HG03342 (cell line): ENCODE data around the gene EPHA6.

Experiments
- ATAC-seq: cut with Tn5 transposase; IDR thresholded peaks from one replicate; pipeline ENCODE4 v1.9.1; 2021; ENCODE audit warnings: mild to moderate bottlenecking, moderate library complexity; ENCODE audit not compliant: unreplicated experiment

EPHA6 gene

DNA sequence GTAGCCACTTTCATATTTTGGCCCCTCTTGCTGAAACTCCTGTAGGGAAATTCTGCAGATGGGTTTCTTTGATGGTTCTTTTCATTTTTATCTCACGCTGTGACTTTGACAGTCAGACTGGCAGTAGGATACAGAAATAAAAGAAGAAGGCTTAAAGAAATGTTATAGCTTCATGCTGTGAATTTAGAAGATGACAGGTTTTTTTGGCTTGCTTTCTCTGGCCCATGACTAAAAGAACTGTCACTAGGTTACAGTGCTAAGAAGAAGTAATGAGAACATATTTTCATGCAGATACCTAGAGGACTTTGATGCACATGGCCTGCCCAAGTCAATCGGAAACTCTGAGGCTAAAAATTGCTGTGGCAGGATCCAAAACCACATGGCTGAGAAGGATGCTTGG lies 334.5 kb downstream of the EPHA6 start:
- no peak for ATAC-seq

DNA sequence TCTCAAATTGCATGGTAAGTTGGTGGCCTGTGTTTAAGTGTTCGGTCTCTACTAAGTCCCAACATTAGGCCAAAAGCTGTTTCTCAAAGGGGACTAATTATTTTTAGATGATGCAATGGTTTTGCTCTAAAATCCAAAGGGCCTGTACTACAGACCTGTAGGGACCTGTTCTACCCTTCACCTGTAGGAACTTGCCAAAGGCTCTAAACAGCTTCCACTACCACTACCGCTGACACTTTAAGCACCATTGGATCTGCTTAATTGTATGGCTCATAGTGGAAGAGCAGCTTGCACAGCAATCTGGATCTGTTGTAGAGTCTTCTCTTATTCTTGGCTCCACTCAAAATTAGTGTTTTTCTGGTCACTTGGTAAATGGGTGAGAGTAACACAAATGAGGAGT lies 346.8 kb downstream of the EPHA6 start:
- no peak for ATAC-seq

DNA sequence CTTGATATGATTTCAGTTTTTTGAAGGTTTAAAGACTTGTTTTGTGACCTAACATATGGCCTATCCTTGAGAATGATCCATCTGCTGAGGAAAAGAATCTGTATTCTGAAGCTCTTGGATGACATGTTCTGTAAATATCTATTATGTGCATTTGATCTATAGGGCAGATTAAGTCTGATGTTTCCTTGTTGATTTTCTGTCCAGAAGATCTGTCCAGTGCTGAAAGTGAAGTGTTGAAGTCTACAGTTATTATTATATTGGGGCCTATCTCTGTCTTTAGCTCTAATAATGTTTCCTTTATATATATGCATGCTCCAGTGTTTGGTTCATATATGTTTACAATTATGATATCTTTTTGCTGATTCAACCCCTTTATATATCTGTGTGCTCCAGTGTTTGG lies 362.8 kb downstream of the EPHA6 start:
- no peak for ATAC-seq

DNA sequence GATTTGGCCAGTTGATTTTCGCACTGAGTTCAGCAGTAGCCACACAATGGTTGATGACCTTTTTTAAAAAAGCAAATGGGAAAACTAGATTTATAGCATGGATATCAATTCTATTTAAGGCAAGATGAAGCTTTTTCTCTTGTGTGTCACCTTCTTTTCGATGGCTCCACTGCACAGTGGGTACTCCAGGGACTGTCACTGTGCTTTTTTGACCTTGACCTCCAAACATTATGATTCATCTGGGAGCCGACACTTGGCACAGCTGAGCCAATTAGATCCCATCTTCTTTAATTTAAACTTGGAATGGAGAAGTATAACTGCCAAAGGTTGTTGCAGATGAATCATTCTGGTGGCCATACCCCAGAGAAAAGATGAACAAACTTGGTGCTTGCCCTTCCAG lies 367.3 kb downstream of the EPHA6 start:
- ATAC-seq = no peak

DNA sequence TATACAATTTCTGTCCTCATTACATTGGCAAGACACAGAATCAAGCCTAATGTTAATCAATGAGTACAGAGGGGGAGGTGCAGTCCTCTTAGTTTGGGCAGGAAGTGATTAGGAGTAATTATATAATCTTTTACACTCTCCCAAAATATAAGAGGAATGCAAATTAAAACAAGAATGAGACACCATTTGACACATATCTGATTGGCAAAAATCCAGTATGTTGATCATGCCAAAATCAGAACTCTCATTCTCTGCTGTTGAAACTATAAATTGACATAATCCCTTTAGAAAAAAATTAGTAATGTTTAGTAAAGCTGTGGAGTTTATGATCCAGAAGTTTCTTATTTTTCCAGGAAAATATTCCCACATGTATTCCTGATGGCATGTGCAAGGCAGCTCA lies 373.4 kb downstream of the EPHA6 start:
- no peak for ATAC-seq

DNA sequence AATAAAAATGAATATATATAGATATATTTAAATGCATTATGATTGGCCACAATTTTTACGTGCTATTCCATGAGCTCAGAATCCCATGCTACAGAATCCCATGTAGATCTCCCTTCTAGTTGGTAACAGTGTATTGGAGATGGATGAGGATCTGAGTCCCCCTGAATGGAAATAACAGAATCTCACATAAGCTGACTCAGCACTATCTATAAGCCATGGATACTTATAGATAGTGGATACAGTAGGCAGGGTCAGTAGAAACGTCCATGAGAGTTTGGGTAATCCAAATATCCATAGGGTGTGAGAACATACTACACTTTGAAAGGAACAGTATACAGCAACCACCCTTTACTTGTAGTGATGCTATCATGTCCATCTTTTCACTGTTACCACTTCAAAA lies 375.4 kb downstream of the EPHA6 start:
- ATAC-seq = no peak

DNA sequence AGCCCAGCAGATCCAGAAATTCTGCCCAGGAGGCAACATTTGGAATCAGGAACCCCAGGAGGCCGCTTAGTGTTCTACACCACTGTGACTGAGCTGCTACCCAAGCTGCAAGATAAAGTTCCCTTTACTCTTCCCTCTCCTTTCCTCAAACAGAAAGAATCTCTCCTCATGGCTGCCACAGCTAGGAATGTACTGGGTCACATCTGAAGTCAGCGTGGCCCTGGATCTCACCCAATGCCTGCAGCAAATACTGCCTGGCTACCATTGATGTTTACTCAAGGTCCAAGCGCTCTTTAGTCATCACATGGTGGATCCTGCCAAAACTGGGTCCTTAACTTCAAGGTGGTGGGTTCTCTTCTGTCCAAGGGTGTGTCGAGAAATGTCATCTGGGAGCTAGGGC lies 382.7 kb downstream of the EPHA6 start:
- ATAC-seq = no peak

DNA sequence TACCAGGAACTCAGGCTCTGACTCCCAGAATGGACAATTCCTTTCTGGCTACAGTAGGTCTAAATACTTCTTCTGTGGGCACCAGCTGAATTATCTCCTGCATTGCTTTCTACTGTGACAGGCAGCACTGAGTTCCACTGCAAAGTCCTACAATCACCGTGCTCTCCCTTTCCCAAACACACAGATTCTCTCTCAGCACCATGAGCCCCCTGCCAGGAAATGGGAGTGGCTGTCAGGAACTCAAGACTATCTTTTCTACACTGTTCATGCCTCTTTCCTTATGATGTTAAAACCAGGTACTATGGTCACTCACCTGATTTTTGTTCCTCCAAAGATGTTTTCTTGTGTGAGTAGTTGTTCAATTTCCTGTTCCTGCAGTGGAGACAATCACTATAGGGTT lies 383.4 kb downstream of the EPHA6 start:
- ATAC-seq = no peak

DNA sequence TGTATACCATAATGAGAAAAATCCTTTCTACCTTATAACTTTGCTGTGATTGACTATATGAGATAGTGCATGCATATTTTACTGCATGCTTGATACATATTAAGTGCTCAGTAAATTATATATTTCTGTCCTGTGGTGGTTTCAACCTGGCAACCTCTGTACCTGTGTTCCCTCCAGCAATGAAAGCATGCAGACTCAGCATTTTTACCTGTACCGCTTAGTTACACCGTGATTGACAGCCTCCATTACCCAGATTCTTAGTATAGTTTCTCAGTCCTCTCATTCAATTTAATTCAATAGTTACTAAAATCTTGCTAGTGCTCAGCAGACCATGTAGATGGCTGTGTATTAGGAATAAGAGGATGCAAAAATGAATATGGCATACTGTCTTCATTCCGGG lies 386.0 kb downstream of the EPHA6 start:
- no peak for ATAC-seq

DNA sequence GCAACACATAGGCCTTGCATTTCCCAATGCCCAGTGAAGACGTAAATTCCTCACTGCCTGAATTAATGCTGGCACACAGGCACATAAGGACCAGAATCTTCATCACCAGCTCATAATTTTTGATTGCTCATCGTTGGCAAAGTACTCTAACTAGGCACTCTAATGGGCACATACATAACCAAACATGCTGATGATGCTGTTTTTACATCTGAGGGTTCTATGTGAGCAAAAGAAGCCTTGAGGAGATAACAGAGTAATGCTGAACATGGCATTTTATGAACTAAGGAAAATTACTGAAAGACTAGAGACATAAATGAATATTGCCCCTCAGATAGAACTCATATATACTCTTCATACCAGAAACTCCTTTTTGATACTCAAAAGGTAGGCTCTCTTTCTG lies 387.4 kb downstream of the EPHA6 start:
- ATAC-seq = no peak

DNA sequence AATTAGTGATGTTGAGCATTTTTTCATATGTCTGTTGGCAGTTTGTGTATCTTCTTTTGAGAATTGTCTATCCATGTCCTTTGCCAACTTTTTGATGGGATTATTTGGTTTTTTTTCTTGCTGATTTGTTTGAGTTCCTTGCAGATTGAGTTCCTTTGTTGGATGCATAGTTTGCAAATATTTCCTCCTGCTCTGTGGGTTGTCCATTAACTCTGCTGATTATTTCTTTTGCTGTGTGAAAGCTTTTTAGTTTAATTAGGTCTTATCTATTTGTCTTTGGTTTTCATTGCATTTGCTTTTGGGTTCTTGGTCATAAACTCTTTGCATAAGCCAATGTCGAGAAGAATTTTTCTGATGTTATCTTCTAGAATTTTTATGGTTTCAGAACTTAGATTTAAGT lies 414.6 kb downstream of the EPHA6 start:
- no peak for ATAC-seq

DNA sequence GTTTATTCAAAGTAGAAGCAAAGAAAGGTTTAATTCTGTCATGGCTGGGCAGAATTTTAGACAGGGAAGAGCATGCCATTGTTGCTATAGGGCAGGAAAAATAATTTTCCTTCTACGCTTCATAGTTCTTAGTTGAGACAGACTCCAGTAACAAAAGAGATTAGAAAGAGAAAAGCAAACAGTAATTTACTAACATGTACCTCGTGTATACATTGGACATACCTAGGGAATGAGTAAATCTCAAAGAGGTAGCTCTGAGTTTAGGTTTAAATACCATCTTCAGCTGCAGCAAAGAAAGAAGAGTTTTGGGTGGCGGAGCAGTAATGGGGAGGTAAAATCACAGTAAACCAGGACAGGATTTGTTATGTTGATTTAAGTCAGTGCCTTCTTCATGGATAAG lies 416.1 kb downstream of the EPHA6 start:
- ATAC-seq = no peak

DNA sequence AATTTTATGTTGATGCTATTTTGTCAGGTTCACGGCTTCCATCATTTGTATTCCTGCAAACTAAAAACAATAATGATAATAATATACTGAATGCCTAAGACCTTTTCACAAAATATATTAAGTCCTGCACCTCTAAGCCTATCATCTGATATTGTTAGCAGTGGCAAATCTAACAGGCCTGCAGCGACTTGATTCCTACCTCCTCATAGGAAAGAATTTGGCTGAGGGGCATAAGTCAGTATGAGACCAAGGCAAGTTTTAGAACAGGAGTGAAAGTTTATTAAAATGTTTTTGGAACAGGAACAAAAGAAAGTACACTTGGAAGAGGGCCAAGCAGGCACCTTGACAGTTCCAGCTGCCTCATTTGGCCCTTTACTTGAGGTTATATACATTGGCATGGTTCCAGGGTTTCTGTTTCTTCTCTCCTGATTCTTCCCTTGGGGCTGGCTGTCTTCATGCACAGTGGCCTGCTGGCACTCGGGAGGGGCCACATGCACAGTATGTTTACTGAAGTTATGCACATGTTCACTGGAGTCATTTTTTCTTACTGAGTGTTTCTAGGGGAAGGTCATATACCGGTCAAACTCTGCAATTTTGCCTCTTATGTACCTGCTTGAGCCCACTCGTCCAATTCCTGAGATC lies 418.1 kb downstream of the EPHA6 start:
- no peak for ATAC-seq

DNA sequence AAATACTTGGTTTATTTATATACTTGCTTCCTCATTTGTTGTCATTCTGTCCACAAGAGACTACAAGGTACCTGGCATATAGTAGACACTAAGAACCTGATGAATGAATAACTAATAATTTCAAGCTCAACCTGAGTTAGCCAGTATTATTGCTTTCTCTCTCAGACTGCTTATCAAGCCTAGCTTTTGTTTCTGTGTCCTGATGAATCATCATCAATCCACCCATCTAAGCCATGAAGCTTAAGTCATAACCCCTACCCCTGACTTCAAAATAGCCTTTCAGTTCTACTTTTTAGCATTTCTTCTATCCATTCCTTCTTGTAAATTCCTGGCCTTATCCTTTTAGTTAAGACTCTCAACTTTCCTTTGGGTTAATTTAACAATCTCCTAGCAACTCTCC lies 420.8 kb downstream of the EPHA6 start:
- ATAC-seq = no peak

DNA sequence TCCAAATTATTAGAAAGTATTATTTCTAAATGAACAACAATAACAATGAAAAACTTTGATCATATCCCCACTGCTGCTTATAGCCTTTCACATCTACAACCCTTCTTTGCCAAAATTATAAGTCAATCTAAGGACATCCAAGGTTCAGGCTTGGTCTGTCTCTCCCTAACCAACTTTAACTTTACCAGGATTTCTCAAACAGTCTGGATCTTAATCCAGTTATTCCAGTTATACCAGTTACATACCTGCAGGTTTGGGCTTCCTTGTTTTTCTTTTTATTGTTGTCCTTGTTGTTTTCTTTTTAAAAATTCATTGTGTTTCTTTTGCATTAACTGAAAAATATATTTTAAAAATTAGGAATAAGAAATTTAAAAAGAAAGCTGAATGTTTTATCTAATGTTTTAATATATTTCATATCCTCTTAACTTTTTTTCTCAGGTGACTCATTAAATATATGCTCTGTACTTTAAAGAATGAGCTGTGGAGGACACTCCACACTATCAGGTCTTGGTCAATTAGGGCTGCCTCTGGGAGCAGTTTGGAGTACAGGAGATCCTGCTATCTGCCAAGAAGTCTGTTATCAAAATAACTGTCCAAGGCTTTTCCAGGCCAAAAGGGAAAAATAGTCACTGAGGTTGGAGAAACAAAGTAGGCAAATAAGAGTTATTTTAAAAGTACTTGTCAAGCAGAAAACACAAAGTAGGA lies 421.4 kb downstream of the EPHA6 start:
- no peak for ATAC-seq

DNA sequence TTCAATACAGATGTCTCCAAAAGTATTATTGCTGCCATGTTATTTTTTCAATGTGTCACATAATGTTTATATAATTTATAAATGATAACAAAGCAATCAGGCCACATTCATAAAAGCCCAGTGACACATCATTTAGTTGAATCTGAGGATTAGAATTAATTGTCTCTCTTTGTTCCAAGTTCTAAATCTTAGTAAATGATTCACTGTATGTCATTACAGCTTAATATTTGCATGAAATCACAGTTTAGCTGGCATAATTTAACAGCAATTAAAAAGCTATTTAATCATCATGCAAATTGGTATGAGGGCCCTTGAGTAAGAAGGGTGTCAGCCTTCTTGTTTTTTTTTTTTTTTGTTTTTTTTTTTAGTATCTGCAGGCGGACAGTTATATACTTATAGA lies 427.0 kb downstream of the EPHA6 start:
- ATAC-seq = no peak

DNA sequence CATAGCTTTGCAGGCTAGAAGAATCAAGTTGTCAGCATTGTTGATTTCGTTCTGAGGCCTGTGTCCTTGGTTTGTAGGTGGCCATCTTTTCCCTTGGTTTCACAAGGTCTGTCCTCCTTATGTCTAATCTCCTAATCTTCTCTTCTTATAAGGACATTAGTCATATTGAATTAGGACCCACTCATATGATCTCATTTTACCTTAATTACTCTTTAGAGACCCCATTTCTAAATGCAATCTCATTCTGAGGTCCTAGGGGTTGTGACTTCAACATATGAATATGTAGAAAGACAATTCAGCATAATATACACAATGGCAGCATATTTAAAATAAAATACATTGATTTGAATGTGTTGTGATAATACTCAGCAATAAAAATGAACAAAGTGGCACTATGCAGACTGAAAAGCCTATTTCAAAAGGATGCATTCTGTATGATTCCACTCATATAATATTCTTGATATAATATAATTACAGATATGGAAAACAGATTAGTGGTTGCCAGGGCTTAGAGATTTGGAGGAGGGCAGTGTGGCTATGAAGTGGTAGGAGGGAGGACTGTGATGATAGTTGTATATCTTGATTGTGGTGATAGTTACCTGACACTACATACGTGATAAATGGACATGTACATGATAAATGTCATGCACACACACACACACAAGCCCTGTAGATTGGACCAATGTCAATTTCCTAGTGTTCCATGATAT lies 431.0 kb downstream of the EPHA6 start:
- ATAC-seq = no peak

DNA sequence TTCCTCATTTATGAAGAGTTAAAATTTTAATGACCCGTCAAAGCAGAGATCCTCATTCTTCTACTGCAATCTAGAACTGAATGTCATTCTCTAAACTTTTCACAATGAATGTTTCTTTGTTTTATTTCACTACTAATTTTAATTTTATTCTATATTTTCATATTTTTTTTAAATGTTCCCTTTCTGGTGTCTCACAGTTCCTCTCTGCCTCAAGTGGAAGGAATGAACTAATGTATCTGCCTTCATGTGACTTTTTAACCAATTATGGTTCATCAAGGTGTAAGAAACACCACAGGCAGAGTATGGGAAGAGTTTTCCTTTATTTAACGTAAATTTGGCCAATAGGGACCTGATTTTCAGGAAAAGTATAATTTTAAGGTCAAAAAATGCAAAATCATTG lies 441.7 kb downstream of the EPHA6 start:
- no peak for ATAC-seq

DNA sequence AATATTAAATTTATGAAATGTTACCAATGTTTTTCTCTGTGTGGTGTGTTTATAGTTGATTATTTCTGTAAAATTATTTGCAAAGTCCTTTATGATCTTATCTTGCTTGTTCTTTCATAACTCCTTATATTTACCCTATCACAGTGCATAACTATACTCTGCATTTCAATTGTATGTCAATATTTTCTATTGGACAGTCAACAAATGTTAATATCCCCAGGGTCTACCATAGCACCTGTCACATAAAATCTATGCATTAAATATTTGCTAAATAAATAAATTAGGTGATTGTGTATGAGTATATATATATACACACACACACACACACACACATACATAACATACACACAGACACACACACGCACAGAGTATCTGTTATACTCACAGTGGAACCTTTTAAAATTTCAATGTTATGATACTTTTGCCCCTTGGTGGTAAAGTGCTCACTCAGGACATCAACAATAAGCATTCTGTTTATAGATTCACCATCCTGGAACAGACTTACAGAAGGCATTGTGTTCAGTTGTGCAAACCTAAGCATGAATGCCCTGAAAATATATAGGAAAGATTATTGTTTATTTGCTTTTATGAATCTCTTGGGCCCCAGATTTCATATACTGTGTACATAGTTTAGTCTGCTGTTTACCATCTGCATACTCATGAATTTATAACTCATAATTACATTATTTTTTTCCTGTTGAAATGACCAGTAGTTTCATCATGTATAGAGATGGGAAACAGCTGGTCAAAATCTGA lies 443.7 kb downstream of the EPHA6 start:
- ATAC-seq = no peak

DNA sequence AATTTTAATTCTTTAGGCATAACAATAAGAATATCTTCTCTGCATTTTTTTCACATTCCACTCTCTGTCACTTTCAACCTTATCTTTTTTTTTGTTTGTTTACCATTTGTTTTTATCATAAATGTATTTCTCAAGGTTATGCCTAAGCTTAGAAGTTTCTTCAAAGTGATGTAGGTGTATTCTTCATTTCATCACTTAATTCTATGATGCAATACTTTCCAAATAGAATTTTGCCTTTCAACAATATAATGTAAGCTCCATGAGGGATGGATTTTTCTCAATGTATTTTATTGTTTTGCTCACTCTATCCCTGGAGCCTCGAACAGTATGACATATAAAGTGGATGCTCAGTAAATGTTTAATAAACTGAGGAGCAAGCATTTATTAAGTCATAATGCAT lies 444.9 kb downstream of the EPHA6 start:
- ATAC-seq = no peak

DNA sequence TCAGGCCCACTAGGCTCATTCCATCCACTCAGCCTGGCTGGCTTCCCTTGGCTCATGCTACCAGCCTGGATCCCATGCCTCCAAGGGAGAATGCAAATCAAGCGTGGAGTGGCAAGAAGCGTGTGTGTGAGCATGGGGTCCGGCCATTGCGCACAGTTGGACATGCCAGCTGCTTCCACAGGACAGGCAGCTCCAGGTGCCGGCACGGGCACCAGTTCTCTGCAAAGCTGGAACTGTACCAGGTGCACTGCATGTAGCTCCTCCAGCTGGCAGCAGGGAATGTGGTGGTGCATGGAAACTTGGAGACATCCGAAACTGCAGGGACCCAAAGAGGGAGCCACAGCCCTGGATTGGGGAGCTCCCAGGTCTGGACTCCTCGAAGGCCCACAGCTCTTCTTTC lies 449.8 kb downstream of the EPHA6 start:
- ATAC-seq = no peak
